ENCODE data around the gene MAPK8. TPM values are rescaled to one million over a fixed set of nuclear protein-coding genes. Genes with fewer than 3 reads are reported as not detected.
"Not testable (repeated sequence)": the region's sequence is repeated elsewhere in the genome, so short reads cannot be mapped to it uniquely, and the experiment has no call there.

MAPK8 gene
- total RNA-seq, 1 donor = 92.8 TPM

GRCh38 chr10:48340734-48341133 lies 34.3 kb downstream of the MAPK8 start:
- H3K27me3 ChIP-seq (ENCODE audit: insufficient read depth, low read length) = no peaks in the 10 kb centered on the region

GRCh38 chr10:48343106-48343505 lies 36.6 kb downstream of the MAPK8 start:
- H3K4me1 ChIP-seq (ENCODE audit: insufficient read depth, low read length) = no peaks in the 10 kb centered on the region

More at GRCh38 chr10:48340734-48341133, 34.3 kb downstream of the MAPK8 start:
- Histone ChIP-seq H3K9me3 (ENCODE audit: low read depth, low read length) (no peaks in the 10 kb centered on the region), H3K4me1 (ENCODE audit: insufficient read depth, low read length) (no peaks in the 10 kb centered on the region), H3K4me3 (ENCODE audit: low read length) (no peak overlapping the region)

GRCh38 chr10:48343921-48344598 lies 37.6 kb downstream of the MAPK8 start:
- H3K9me3 ChIP-seq (ENCODE audit: low read depth, low read length) = no peaks in the 10 kb centered on the region
- H3K27me3 ChIP-seq (ENCODE audit: insufficient read depth, low read length) = no peaks in the 10 kb centered on the region
- H3K4me1 ChIP-seq (ENCODE audit: insufficient read depth, low read length) = no peaks in the 10 kb centered on the region
- no peak overlapping the region for H3K4me3 ChIP-seq (ENCODE audit: low read length)

More at GRCh38 chr10:48343106-48343505, 36.6 kb downstream of the MAPK8 start:
- Histone ChIP-seq H3K27me3 (ENCODE audit: insufficient read depth, low read length) (no peaks in the 10 kb centered on the region), H3K9me3 (ENCODE audit: low read depth, low read length) (no peaks in the 10 kb centered on the region), H3K4me3 (ENCODE audit: low read length) (no peak overlapping the region)

- not testable (repeated sequence) for H3K27me3 ChIP-seq (ENCODE audit: insufficient read depth, low read length); H3K4me1 ChIP-seq (ENCODE audit: insufficient read depth, low read length); H3K9me3 ChIP-seq (ENCODE audit: low read depth, low read length)
These were observed 39.8 kb downstream of the MAPK8 start for GRCh38 chr10:48346248-48346647.

GRCh38 chr10:48347539-48347938 lies 41.1 kb downstream of the MAPK8 start:
- not testable (repeated sequence) for H3K4me1 ChIP-seq (ENCODE audit: insufficient read depth, low read length); H3K4me3 ChIP-seq (ENCODE audit: low read length); H3K9me3 ChIP-seq (ENCODE audit: low read depth, low read length); H3K27me3 ChIP-seq (ENCODE audit: insufficient read depth, low read length)

More at GRCh38 chr10:48346248-48346647, 39.8 kb downstream of the MAPK8 start:
- not testable (repeated sequence) for H3K4me3 ChIP-seq (ENCODE audit: low read length)

GRCh38 chr10:48347943-48348342 lies 41.5 kb downstream of the MAPK8 start:
- H3K9me3 ChIP-seq (ENCODE audit: low read depth, low read length); H3K4me3 ChIP-seq (ENCODE audit: low read length); H3K27me3 ChIP-seq (ENCODE audit: insufficient read depth, low read length); H3K4me1 ChIP-seq (ENCODE audit: insufficient read depth, low read length): not testable (repeated sequence)

- Histone ChIP-seq H3K27me3 (ENCODE audit: insufficient read depth, low read length) (no peaks in the 10 kb centered on the region), H3K9me3 (ENCODE audit: low read depth, low read length) (no peaks in the 10 kb centered on the region), H3K4me3 (ENCODE audit: low read length) (no peak overlapping the region), H3K4me1 (ENCODE audit: insufficient read depth, low read length) (no peaks in the 10 kb centered on the region)
These were observed 46.8 kb downstream of the MAPK8 start for GRCh38 chr10:48353246-48353645.

GRCh38 chr10:48357631-48358030 lies 51.2 kb downstream of the MAPK8 start:
- Histone ChIP-seq H3K4me1 (ENCODE audit: insufficient read depth, low read length) (no peaks in the 10 kb centered on the region), H3K4me3 (ENCODE audit: low read length) (no peak overlapping the region), H3K27me3 (ENCODE audit: insufficient read depth, low read length) (no peaks in the 10 kb centered on the region), H3K9me3 (ENCODE audit: low read depth, low read length) (no peaks in the 10 kb centered on the region)

GRCh38 chr10:48358162-48358561 lies 51.7 kb downstream of the MAPK8 start:
- no peaks in the 10 kb centered on the region for H3K9me3 ChIP-seq (ENCODE audit: low read depth, low read length)
- no peaks in the 10 kb centered on the region for H3K4me1 ChIP-seq (ENCODE audit: insufficient read depth, low read length)
- H3K4me3 ChIP-seq (ENCODE audit: low read length) = no peak overlapping the region
- H3K27me3 ChIP-seq (ENCODE audit: insufficient read depth, low read length) = no peaks in the 10 kb centered on the region

- Histone ChIP-seq H3K4me1 (ENCODE audit: insufficient read depth, low read length) (no peaks in the 10 kb centered on the region), H3K4me3 (ENCODE audit: low read length) (no peak overlapping the region), H3K9me3 (ENCODE audit: low read depth, low read length) (no peaks in the 10 kb centered on the region), H3K27me3 (ENCODE audit: insufficient read depth, low read length) (no peaks in the 10 kb centered on the region)
These were observed 52.4 kb downstream of the MAPK8 start for GRCh38 chr10:48358838-48359237.

GRCh38 chr10:48361176-48361575 lies 54.7 kb downstream of the MAPK8 start:
- no peak overlapping the region for H3K4me3 ChIP-seq (ENCODE audit: low read length)
- H3K9me3 ChIP-seq (ENCODE audit: low read depth, low read length) = no peaks in the 10 kb centered on the region
- H3K27me3 ChIP-seq (ENCODE audit: insufficient read depth, low read length) = no peaks in the 10 kb centered on the region
- H3K4me1 ChIP-seq (ENCODE audit: insufficient read depth, low read length) = no peaks in the 10 kb centered on the region

GRCh38 chr10:48363617-48364355 lies 57.3 kb downstream of the MAPK8 start:
- Histone ChIP-seq H3K4me3 (ENCODE audit: low read length) (no peak overlapping the region), H3K9me3 (ENCODE audit: low read depth, low read length) (no peaks in the 10 kb centered on the region), H3K4me1 (ENCODE audit: insufficient read depth, low read length) (no peaks in the 10 kb centered on the region), H3K27me3 (ENCODE audit: insufficient read depth, low read length) (no peaks in the 10 kb centered on the region)

- no peaks in the 10 kb centered on the region for H3K9me3 ChIP-seq (ENCODE audit: low read depth, low read length)
These were observed 58.4 kb downstream of the MAPK8 start for GRCh38 chr10:48364659-48365405.

GRCh38 chr10:48365668-48366067 lies 59.2 kb downstream of the MAPK8 start:
- Histone ChIP-seq H3K9me3 (ENCODE audit: low read depth, low read length) (no peaks in the 10 kb centered on the region), H3K4me1 (ENCODE audit: insufficient read depth, low read length) (no peaks in the 10 kb centered on the region), H3K27me3 (ENCODE audit: insufficient read depth, low read length) (no peaks in the 10 kb centered on the region), H3K4me3 (ENCODE audit: low read length) (no peak overlapping the region)

More at GRCh38 chr10:48364659-48365405, 58.4 kb downstream of the MAPK8 start:
- Histone ChIP-seq H3K27me3 (ENCODE audit: insufficient read depth, low read length) (no peaks in the 10 kb centered on the region), H3K4me3 (ENCODE audit: low read length) (no peak overlapping the region), H3K4me1 (ENCODE audit: insufficient read depth, low read length) (no peaks in the 10 kb centered on the region)

- H3K4me3 ChIP-seq (ENCODE audit: low read length) = no peak overlapping the region
- H3K9me3 ChIP-seq (ENCODE audit: low read depth, low read length) = no peaks in the 10 kb centered on the region
- no peaks in the 10 kb centered on the region for H3K27me3 ChIP-seq (ENCODE audit: insufficient read depth, low read length)
- H3K4me1 ChIP-seq (ENCODE audit: insufficient read depth, low read length) = no peaks in the 10 kb centered on the region
These were observed 59.8 kb downstream of the MAPK8 start for GRCh38 chr10:48366261-48366660.

All from mononuclear cell (primary cell).